ENCODE measurements around the gene LMNTD1. TPM values are rescaled to one million over a fixed set of nuclear protein-coding genes. Genes with fewer than 3 reads are reported as not detected.

The LMNTD1 gene
- total and polyA plus RNA-seq, 4 donors: 0.18 to 14.9 (median 3.4) TPM

GRCh38 chr12:25557830-25558436, 4.8 kb upstream of the LMNTD1 start:
- WGBS, 2 donors: 34 to 50% methylated on average over 2 of the region's 2 CpGs
- ATAC-seq (ENCODE audit: insufficient read depth, low FRiP score): no peak

DNA sequence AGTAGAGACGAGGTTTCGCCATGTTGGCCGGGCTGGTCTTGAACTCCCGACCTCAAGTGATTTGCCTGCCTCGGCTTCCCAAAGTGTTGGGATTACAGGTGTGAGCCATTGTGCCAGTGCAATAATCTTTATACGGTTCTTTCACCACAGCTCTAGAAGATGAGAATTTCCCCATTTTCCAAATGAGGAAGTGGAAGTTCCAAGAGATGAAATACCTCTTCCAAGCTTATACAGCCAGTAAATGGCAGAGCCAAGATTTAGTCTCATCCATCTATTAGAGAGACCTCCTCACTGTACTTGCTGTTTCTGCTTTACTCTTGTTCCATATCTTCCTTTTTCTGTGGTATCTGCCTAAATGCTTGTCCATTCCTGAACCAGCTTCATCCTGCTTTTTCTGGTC, 3.1 kb upstream of the LMNTD1 start:
- DNase-seq: peak in 1 of 3 donors; percentile 9
- TF ChIP-seq CTCF (IDR thresholded peaks at IDR 0.05; ENCODE audit: control extremely low read depth, extremely low read depth): no peak
- Histone ChIP-seq H3K9ac (ENCODE audit: insufficient read depth in 1 of 2, low read length in 2 of 2) (no peak overlapping the region), H3K27ac (ENCODE audit: low read depth in 1 of 2, low read length in 1 of 2) (no peak overlapping the region), H3K9me3 (ENCODE audit: control insufficient read depth in 4 of 4, insufficient read depth in 3 of 4, low read length in 3 of 4) (no peaks in the 10 kb centered on the region), H3K27me3 (ENCODE audit: control insufficient read depth in 3 of 3, insufficient read depth in 3 of 3, low read length in 2 of 3) (no peaks in the 10 kb centered on the region), H3K36me3 (ENCODE audit: control insufficient read depth in 4 of 4, insufficient read depth in 4 of 4, low read length in 4 of 4) (no peaks in the 10 kb centered on the region), H3K4me1 (ENCODE audit: control insufficient read depth in 5 of 5, insufficient read depth in 5 of 5, low read length in 5 of 5) (no peaks in the 10 kb centered on the region), H3K4me3 (no peak overlapping the region)
- 73 to 91% methylated on average over 6 of the region's 6 CpGs for WGBS, 2 donors
- no peak for ATAC-seq (ENCODE audit: insufficient read depth, low FRiP score)

More at GRCh38 chr12:25557830-25558436, 4.8 kb upstream of the LMNTD1 start:
- H3K4me1 ChIP-seq (ENCODE audit: control insufficient read depth in 5 of 5, insufficient read depth in 5 of 5, low read length in 5 of 5): no peaks in the 10 kb centered on the region
- H3K27me3 ChIP-seq (ENCODE audit: control insufficient read depth in 3 of 3, insufficient read depth in 3 of 3, low read length in 2 of 3): no peaks in the 10 kb centered on the region
- no peaks in the 10 kb centered on the region for H3K9me3 ChIP-seq (ENCODE audit: control insufficient read depth in 4 of 4, insufficient read depth in 3 of 4, low read length in 3 of 4)
- DNase-seq: peak in 2 of 3 donors; percentile 67 to 75
- H3K36me3 ChIP-seq (ENCODE audit: control insufficient read depth in 4 of 4, insufficient read depth in 4 of 4, low read length in 4 of 4): no peaks in the 10 kb centered on the region
- TF ChIP-seq CTCF (IDR thresholded peaks at IDR 0.05; ENCODE audit: control extremely low read depth, extremely low read depth): peak; percentile 5
- H3K27ac ChIP-seq (ENCODE audit: low read depth in 1 of 2, low read length in 1 of 2): no peak overlapping the region
- no peak overlapping the region for H3K9ac ChIP-seq (ENCODE audit: insufficient read depth in 1 of 2, low read length in 2 of 2)
- H3K4me3 ChIP-seq: no peak overlapping the region

DNA sequence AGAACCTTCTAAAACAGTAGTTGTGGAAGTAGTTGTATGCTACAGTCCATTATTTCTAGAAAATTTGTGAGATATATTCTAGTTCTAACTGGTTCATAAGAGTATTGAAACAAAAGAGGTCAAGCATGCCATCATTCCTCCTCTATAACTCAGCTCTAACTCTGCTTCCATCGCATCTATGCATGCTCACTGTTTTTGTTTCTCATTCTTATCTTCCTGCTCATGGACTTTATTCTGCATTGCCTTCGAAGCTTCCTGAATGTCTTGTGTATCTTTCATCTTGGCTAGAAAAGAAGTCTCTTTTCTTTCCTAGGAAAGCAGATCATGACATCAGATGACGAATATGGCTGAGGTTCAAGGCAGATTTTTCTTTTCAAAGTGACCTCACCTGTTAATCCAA, 402 bp downstream of the LMNTD1 start:
- no peak for TF ChIP-seq CTCF (IDR thresholded peaks at IDR 0.05; ENCODE audit: control extremely low read depth, extremely low read depth)
- Histone ChIP-seq H3K27me3 (ENCODE audit: control insufficient read depth in 3 of 3, insufficient read depth in 3 of 3, low read length in 2 of 3) (no peaks in the 10 kb centered on the region), H3K4me3 (no peak overlapping the region), H3K9ac (ENCODE audit: insufficient read depth in 1 of 2, low read length in 2 of 2) (no peak overlapping the region), H3K4me1 (ENCODE audit: control insufficient read depth in 5 of 5, insufficient read depth in 5 of 5, low read length in 5 of 5) (no peaks in the 10 kb centered on the region), H3K27ac (ENCODE audit: low read depth in 1 of 2, low read length in 1 of 2) (no peak overlapping the region), H3K36me3 (ENCODE audit: control insufficient read depth in 4 of 4, insufficient read depth in 4 of 4, low read length in 4 of 4) (no peaks in the 10 kb centered on the region), H3K9me3 (ENCODE audit: control insufficient read depth in 4 of 4, insufficient read depth in 3 of 4, low read length in 3 of 4) (no peaks in the 10 kb centered on the region)
- WGBS, 2 donors: 90% methylated on average over 3 of the region's 3 CpGs
- DNase-seq (no peak), ATAC-seq (ENCODE audit: insufficient read depth, low FRiP score) (no peak)

- no peak overlapping the region for H3K9ac ChIP-seq (ENCODE audit: insufficient read depth in 1 of 2, low read length in 2 of 2)
- H3K27ac ChIP-seq (ENCODE audit: low read depth in 1 of 2, low read length in 1 of 2): no peak overlapping the region
- no peak overlapping the region for H3K4me3 ChIP-seq
- no peaks in the 10 kb centered on the region for H3K4me1 ChIP-seq (ENCODE audit: control insufficient read depth in 5 of 5, insufficient read depth in 5 of 5, low read length in 5 of 5)
- no peak for DNase-seq
- no peak for ATAC-seq (ENCODE audit: insufficient read depth, low FRiP score)
- no peaks in the 10 kb centered on the region for H3K9me3 ChIP-seq (ENCODE audit: control insufficient read depth in 4 of 4, insufficient read depth in 3 of 4, low read length in 3 of 4)
- H3K27me3 ChIP-seq (ENCODE audit: control insufficient read depth in 3 of 3, insufficient read depth in 3 of 3, low read length in 2 of 3): no peaks in the 10 kb centered on the region
- no peaks in the 10 kb centered on the region for H3K36me3 ChIP-seq (ENCODE audit: control insufficient read depth in 4 of 4, insufficient read depth in 4 of 4, low read length in 4 of 4)
- TF ChIP-seq CTCF (IDR thresholded peaks at IDR 0.05; ENCODE audit: control extremely low read depth, extremely low read depth): no peak
- WGBS, 2 donors: 81 to 96% methylated on average over 3 of the region's 3 CpGs
Observed at GRCh38 chr12:25550186-25550585, 2.9 kb downstream of the LMNTD1 start.
